Measurements from ENCODE around the gene TFF3.

Gene TFF3

GRCh38 chr21:42279888-42280287 is 35.3 kb downstream of the TFF3 start:
- TF ChIP-seq CTCF (IDR thresholded peaks at IDR 0.05): no peak
- Mint-ChIP-seq H3K27me3 (ENCODE audit: low read depth, poor library complexity) (no peaks in the 10 kb centered on the region), H3K27ac (no peak overlapping the region), H3K4me1 (peaks cover 42% of the 10 kb centered on the region), H3K9me3 (no peaks in the 10 kb centered on the region), H3K36me3 (ENCODE audit: low read depth) (no peaks in the 10 kb centered on the region), H3K4me3 (no peak overlapping the region)
- no peak for DNase-seq

- no peak for DNase-seq
- Mint-ChIP-seq H3K9me3 (no peaks in the 10 kb centered on the region), H3K4me1 (peaks cover 42% of the 10 kb centered on the region), H3K27ac (peak overlapping the region; percentile 52), H3K4me3 (no peak overlapping the region), H3K27me3 (ENCODE audit: low read depth, poor library complexity) (no peaks in the 10 kb centered on the region), H3K36me3 (ENCODE audit: low read depth) (no peaks in the 10 kb centered on the region)
- no peak for TF ChIP-seq CTCF (IDR thresholded peaks at IDR 0.05)
These were observed 35.8 kb downstream of the TFF3 start for GRCh38 chr21:42279341-42279871.

GRCh38 chr21:42278451-42279149 is 36.6 kb downstream of the TFF3 start:
- H3K27me3 Mint-ChIP-seq (ENCODE audit: low read depth, poor library complexity): no peaks in the 10 kb centered on the region
- no peaks in the 10 kb centered on the region for H3K9me3 Mint-ChIP-seq
- peak overlapping the region; percentile 52 for H3K27ac Mint-ChIP-seq
- no peak overlapping the region for H3K4me3 Mint-ChIP-seq
- no peak for TF ChIP-seq CTCF (IDR thresholded peaks at IDR 0.05)
- no peak for DNase-seq
- no peaks in the 10 kb centered on the region for H3K36me3 Mint-ChIP-seq (ENCODE audit: low read depth)
- H3K4me1 Mint-ChIP-seq: peaks cover 45% of the 10 kb centered on the region

GRCh38 chr21:42277593-42277992 is 37.6 kb downstream of the TFF3 start:
- Mint-ChIP-seq H3K27ac (peak overlapping the region; percentile 27), H3K9me3 (no peaks in the 10 kb centered on the region), H3K4me1 (peaks cover 48% of the 10 kb centered on the region), H3K4me3 (no peak overlapping the region), H3K27me3 (ENCODE audit: low read depth, poor library complexity) (no peaks in the 10 kb centered on the region), H3K36me3 (ENCODE audit: low read depth) (no peaks in the 10 kb centered on the region)
- no peak for DNase-seq
- TF ChIP-seq CTCF (IDR thresholded peaks at IDR 0.05): no peak

- Mint-ChIP-seq H3K4me3 (no peak overlapping the region), H3K9me3 (no peaks in the 10 kb centered on the region), H3K4me1 (peaks cover 48% of the 10 kb centered on the region), H3K27me3 (ENCODE audit: low read depth, poor library complexity) (no peaks in the 10 kb centered on the region), H3K36me3 (ENCODE audit: low read depth) (no peaks in the 10 kb centered on the region), H3K27ac (no peak overlapping the region)
- TF ChIP-seq CTCF (IDR thresholded peaks at IDR 0.05): no peak
- DNase-seq: no peak
These were observed 38.6 kb downstream of the TFF3 start for GRCh38 chr21:42276526-42277154.
